Naive thymus-derived CD4-positive, alpha-beta T cell (primary cell): Measurements from ENCODE around the gene AK6. TPM values are rescaled to one million over a fixed set of nuclear protein-coding genes. Genes with fewer than 3 reads are reported as not detected.

Experiments
- ATAC-seq: fragments of 150-1000 bp; cut with Tn5 transposase; 2 replicates; pipeline ENCODE4 v1.10.0; 2021; ENCODE audit warnings: mild to moderate bottlenecking, moderate library complexity
- CTCF ChIA-PET: fragments of 350-600 bp; sonication (Branson Sonifier 250); formaldehyde crosslinking; loops from one replicate; lab custom pipeline; 2021; ENCODE audit warnings: antibody characterized with exemption; lab: Charles Lee
- POLR2A ChIA-PET: fragments of 350-600 bp; sonication (Branson Sonifier 250); formaldehyde crosslinking; loops from one replicate; lab custom pipeline; 2021; ENCODE audit warnings: antibody characterized with exemption, inconsistent platforms; lab: Charles Lee
- DNase-seq, 9 donors: peaks; one replicate each; pipeline versions ENCODE4 v3.0.0 to v3.0.0-alpha.2; 2020 to 2022; ENCODE audit warnings: mixed read lengths in 1 of 9
- H3K27ac ChIP-seq: one replicate; pipeline ENCODE4 v1.7.0; 2013; ENCODE audit warnings: mild to moderate bottlenecking, low read depth, low read length, moderate library complexity
- H3K27me3 ChIP-seq, 2 donors: one replicate each; pipeline ENCODE4 v1.7.0; 2013; ENCODE audit warnings: low read length in 2 of 2, mild to moderate bottlenecking in 2 of 2, moderate library complexity in 2 of 2; ENCODE audit not compliant: control insufficient read depth in 2 of 2, insufficient read depth in 2 of 2
- H3K36me3 ChIP-seq, 3 experiments: 1 replicate in 2 of 3; 2 replicates in 1 of 3; pipeline ENCODE4 v1.7.0; 2013; ENCODE audit warnings: low read length in 3 of 3, mild to moderate bottlenecking in 3 of 3, moderate library complexity in 1 of 3; ENCODE audit not compliant: insufficient read depth in 3 of 3, control insufficient read depth in 2 of 3
- H3K4me1 ChIP-seq, 2 donors: one replicate each; pipeline ENCODE4 v1.7.0; 2013; ENCODE audit warnings: low read length in 2 of 2, mild to moderate bottlenecking in 2 of 2, moderate library complexity in 1 of 2; ENCODE audit not compliant: control insufficient read depth in 2 of 2, insufficient read depth in 2 of 2
- H3K4me3 ChIP-seq: 2 replicates; pipeline ENCODE4 v1.7.0; 2013; ENCODE audit warnings: mild to moderate bottlenecking, low read length
- H3K9me3 ChIP-seq, 3 experiments: 1 replicate in 2 of 3; 2 replicates in 1 of 3; pipeline ENCODE4 v1.7.0; 2013; ENCODE audit warnings: low read length in 3 of 3; ENCODE audit not compliant: control insufficient read depth in 2 of 3
- H3K27ac Mint-ChIP-seq, 9 donors: one replicate each; pipeline ENCODE4 v1.8.0; 2020 to 2022; ENCODE audit warnings: mixed read lengths in 9 of 9, mild to moderate bottlenecking in 8 of 9, moderate library complexity in 5 of 9, inconsistent platforms in 2 of 9
- H3K27me3 Mint-ChIP-seq, 5 donors: one replicate each; pipeline ENCODE4 v1.8.0; 2021 to 2022; ENCODE audit warnings: mixed read lengths in 5 of 5, mild to moderate bottlenecking in 1 of 5
- H3K36me3 Mint-ChIP-seq, 5 donors: one replicate each; pipeline ENCODE4 v1.8.0; 2020 to 2022; ENCODE audit warnings: mixed read lengths in 5 of 5, mild to moderate bottlenecking in 3 of 5, inconsistent platforms in 1 of 5
- H3K4me1 Mint-ChIP-seq, 7 donors: one replicate each; pipeline ENCODE4 v1.8.0; 2020 to 2022; ENCODE audit warnings: mixed read lengths in 7 of 7, mild to moderate bottlenecking in 3 of 7, inconsistent platforms in 1 of 7
- H3K4me3 Mint-ChIP-seq, 10 donors: one replicate each; pipeline ENCODE4 v1.8.0; 2020 to 2022; ENCODE audit warnings: mild to moderate bottlenecking in 10 of 10, mixed read lengths in 10 of 10, moderate library complexity in 6 of 10, inconsistent platforms in 2 of 10
- H3K9me3 Mint-ChIP-seq, 11 donors: one replicate each; pipeline ENCODE4 v1.8.0; 2020 to 2022; ENCODE audit warnings: mixed read lengths in 11 of 11, mild to moderate bottlenecking in 4 of 11, inconsistent platforms in 1 of 11, moderate library complexity in 1 of 11
- intact Hi-C, 2 donors: fragments of 100-400 bp; cut with micrococcal nuclease; formaldehyde crosslinking; loops; one replicate each; pipeline ENCODE4 v1.15.1; 2023
- polyA plus RNA-seq, 2 donors: library from polyadenylated mRNA; unstranded; fragments of 300-500 nt; fragmentation: Illumina TruSeq; gene quantifications; one replicate each; pipeline ENCODE4 v1.2.3, GENCODE V29; 2021
- total RNA-seq, 6 experiments: library from RNA in 5 of 6; stranded (reverse) in 5 of 6; gene quantifications; 1 replicate in 5 of 6; 2 replicates in 1 of 6; pipeline ENCODE4 v1.2.3 and lab custom pipeline; 2021 to 2026

AK6 gene
- total and polyA plus RNA-seq, 7 experiments from 2014 or later, result 12.4 to 76.6 (median 26.4) TPM

DNA sequence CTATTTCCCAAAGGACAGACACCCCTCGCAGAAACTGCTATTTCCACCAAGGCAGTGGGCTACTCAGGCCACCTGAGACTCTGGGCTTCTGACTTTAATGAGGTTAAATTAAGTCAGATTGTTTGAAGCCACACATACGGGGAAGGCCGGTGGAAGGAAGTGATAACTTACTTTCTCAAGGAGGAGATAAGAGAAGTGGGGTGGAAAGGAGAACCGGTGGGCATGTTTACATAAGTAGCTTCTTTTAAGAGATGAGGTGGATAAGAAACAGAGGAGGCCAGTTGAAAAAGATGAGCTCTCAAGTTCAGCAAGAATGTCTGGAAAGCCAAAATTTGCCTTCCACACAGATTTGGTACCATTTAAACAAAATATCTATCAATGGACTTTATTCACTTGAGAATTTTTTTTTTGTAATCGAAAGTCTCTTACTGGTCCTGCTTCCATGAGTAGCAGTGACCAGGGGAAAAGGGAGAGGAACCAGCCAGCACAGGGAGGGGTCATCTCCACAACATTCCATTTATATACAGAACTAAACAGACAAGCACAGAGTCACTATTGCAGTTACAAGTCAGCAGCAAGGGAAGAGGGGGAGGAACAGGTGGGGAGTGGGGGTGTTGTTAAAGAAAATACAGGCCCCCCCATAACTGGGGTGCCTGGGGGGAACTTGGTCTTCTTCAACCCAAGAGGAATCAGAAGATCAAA is 56.7 kb downstream of the AK6 start:
- Histone ChIP-seq H3K9me3 (no peaks in the 10 kb centered on the region), H3K27me3 (no peaks in the 10 kb centered on the region), H3K4me3 (no peak overlapping the region), H3K4me1 (no peaks in the 10 kb centered on the region), H3K27ac (no peak overlapping the region), H3K36me3 (peaks cover 0 to 28% (median 0%) of the 10 kb centered on the region in 3 experiments)
- ChIA-PET POLR2A (no interaction called here), CTCF (interaction anchor here (0.6 kb wide), 1 partner anchor 533 kb away, joined by 3 read pairs; no protein-coding TSS in a partner anchor)
- Mint-ChIP-seq H3K4me3 (peak overlapping the region in 1 of 10 donors; percentile 43), H3K27me3 (no peaks in the 10 kb centered on the region), H3K4me1 (peaks cover 0 to 10% (median 0%) of the 10 kb centered on the region in 7 donors), H3K36me3 (peaks cover 37 to 69% (median 57%) of the 10 kb centered on the region in 5 donors), H3K27ac (peak overlapping the region in 1 of 9 donors; percentile 57), H3K9me3 (peaks cover 0 to 12% (median 0%) of the 10 kb centered on the region in 11 donors)
- DNase-seq (no peak), ATAC-seq (peak; percentile 57)
- intact Hi-C loops, result no loop called here

DNA sequence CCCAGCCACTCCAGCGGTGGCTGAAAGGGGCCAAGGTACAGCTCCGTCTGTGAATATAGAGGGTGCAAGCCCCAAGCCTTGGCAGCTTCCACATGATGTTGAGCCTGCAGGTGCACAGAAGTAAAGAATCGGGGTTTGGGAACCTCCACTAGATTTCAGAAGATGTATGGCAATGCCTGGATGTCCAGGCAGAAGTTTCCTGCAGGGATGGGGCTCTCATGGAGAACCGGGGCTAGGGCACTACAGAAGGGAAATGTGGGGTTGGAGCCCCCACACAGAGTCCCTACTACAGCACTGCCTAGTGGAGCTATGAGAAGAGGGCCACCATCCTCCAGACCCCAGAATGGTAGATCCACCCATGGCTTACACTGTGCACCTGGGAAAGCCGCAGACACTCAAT is 59.9 kb downstream of the AK6 start:
- peaks cover 0 to 10% (median 0%) of the 10 kb centered on the region in 7 donors for H3K4me1 Mint-ChIP-seq
- DNase-seq, result no peak

DNA sequence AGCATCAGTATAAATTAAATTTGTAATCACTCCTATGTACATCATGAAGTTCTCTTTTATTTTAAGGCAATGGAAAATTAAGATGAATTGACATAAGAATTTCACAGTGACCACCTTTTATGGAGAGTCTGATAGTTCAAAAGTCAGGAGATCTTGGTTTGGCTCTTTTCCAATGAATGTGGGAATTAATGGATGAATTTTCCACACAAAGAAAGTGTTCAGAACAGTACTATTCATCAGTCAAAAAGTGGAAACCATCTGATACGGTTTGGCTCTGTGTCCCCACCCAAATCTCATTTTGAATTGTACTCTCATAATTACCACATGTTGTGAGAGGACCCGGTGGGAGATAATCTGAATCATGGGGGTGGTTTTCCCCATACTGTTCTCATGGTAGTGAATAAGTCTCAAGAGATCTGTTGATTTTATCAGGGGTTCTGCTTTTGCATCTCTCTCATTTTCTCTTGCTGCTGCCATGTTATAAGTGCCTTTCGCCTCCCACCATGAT is 61.2 kb downstream of the AK6 start:
- no peaks in the 10 kb centered on the region for H3K27me3 ChIP-seq
- ATAC-seq, result no peak
- CTCF ChIA-PET, result no interaction called here
- no peaks in the 10 kb centered on the region for H3K9me3 ChIP-seq
- Mint-ChIP-seq H3K4me3 (no peak overlapping the region), H3K36me3 (peaks cover 26 to 67% (median 52%) of the 10 kb centered on the region in 5 donors), H3K4me1 (peaks cover 0 to 6% (median 0%) of the 10 kb centered on the region in 7 donors), H3K27me3 (no peaks in the 10 kb centered on the region), H3K9me3 (peaks cover 0 to 12% (median 0%) of the 10 kb centered on the region in 11 donors), H3K27ac (no peak overlapping the region)
- no peak overlapping the region for H3K4me3 ChIP-seq
- H3K36me3 ChIP-seq, result peaks cover 0 to 26% (median 0%) of the 10 kb centered on the region in 3 experiments
- POLR2A ChIA-PET, result no interaction called here
- DNase-seq, result no peak
- no peak overlapping the region for H3K27ac ChIP-seq
- no peaks in the 10 kb centered on the region for H3K4me1 ChIP-seq
- intact Hi-C loops, result no loop called here

More for the DNA sequence above, 59.9 kb downstream of the AK6 start:
- Histone ChIP-seq H3K36me3 (peaks cover 0 to 35% (median 0%) of the 10 kb centered on the region in 3 experiments), H3K27me3 (no peaks in the 10 kb centered on the region), H3K9me3 (no peaks in the 10 kb centered on the region), H3K4me1 (no peaks in the 10 kb centered on the region), H3K4me3 (no peak overlapping the region), H3K27ac (no peak overlapping the region)
- Mint-ChIP-seq H3K4me3 (no peak overlapping the region), H3K27ac (no peak overlapping the region), H3K27me3 (no peaks in the 10 kb centered on the region), H3K36me3 (peaks cover 31 to 76% (median 57%) of the 10 kb centered on the region in 5 donors), H3K9me3 (peaks cover 0 to 12% (median 0%) of the 10 kb centered on the region in 11 donors)
- ATAC-seq, result no peak
- ChIA-PET POLR2A (no interaction called here), CTCF (no interaction called here)
- intact Hi-C loops, result no loop called here

DNA sequence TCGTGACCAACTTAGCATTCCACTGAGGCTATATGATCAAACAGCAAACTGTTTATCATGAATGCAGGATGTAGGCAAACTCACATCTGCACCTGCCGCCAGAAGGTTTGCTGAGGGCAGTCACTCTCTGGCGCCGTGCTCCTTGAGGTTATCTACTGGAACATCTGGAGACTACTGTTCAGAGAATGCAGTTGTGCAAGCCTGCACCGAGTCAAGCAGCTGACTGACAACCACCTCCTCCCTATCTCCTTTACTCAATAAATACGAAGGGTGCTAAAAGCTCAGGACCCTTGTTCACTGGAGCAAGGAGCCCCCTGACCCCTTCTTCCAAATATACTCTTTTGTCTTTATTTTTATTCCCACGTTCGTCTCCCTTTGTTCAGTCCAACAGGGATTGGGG is 63.8 kb downstream of the AK6 start:
- no peak overlapping the region for H3K27ac ChIP-seq
- H3K9me3 ChIP-seq, result no peaks in the 10 kb centered on the region
- no peaks in the 10 kb centered on the region for H3K4me1 Mint-ChIP-seq
- DNase-seq (no peak), ATAC-seq (no peak)
- no peaks in the 10 kb centered on the region for H3K4me1 ChIP-seq
- H3K27me3 Mint-ChIP-seq, result no peaks in the 10 kb centered on the region
- H3K36me3 ChIP-seq, result peaks cover 0 to 24% (median 0%) of the 10 kb centered on the region in 3 experiments
- CTCF ChIA-PET, result no interaction called here
- peaks cover 19 to 54% (median 38%) of the 10 kb centered on the region in 5 donors for H3K36me3 Mint-ChIP-seq
- no peak overlapping the region for H3K27ac Mint-ChIP-seq
- intact Hi-C loops, result no loop called here
- peaks cover 0 to 9% (median 0%) of the 10 kb centered on the region in 11 donors for H3K9me3 Mint-ChIP-seq
- no peaks in the 10 kb centered on the region for H3K27me3 ChIP-seq
- no peak overlapping the region for H3K4me3 Mint-ChIP-seq
- no peak overlapping the region for H3K4me3 ChIP-seq
- POLR2A ChIA-PET, result no interaction called here

Other genes with a start within 250 kb of the AK6 start
- gene CCNB1, start 202.4 kb downstream of the AK6 start, total RNA-seq, result 100 to 1,000 TPM in 1 of 5 experiments, 1 to 10 TPM in 4; 1.3 to 110 (median 3.4) TPM
- gene CCNB1, start 202.4 kb downstream of the AK6 start, polyA plus RNA-seq, result 1 to 10 TPM; 2.6 to 4.7 TPM
- gene CENPH, start 179.9 kb downstream of the AK6 start, total RNA-seq, result 10 to 100 TPM in 1 of 5 experiments, 1 to 10 TPM in 4; 3.4 to 25.3 (median 8.2) TPM
- 10 to 100 TPM in 1 of 2 donors, 1 to 10 TPM in 1; 7.4 to 10.5 TPM for gene CENPH, start 179.9 kb downstream of the AK6 start, polyA plus RNA-seq
- 10 to 100 TPM; 18.2 to 28.9 (median 21.8) TPM for gene CDK7, start 134.6 kb downstream of the AK6 start, total RNA-seq
- gene CDK7, start 134.6 kb downstream of the AK6 start, polyA plus RNA-seq, result 10 to 100 TPM; 19.7 to 24.7 TPM
- gene CCDC125, start 36.7 kb downstream of the AK6 start, total RNA-seq, result 10 to 100 TPM in 3 of 5 experiments, 1 to 10 TPM in 2; 5.4 to 11.8 (median 10.4) TPM
- gene CCDC125, start 36.7 kb downstream of the AK6 start, polyA plus RNA-seq, result 1 to 10 TPM; 5.0 TPM
- 10 to 100 TPM; 48.5 to 54.1 (median 50.4) TPM for gene TAF9, start within 50 bp of the AK6 start, total RNA-seq
- gene TAF9, start within 50 bp of the AK6 start, polyA plus RNA-seq, result 100 to 1,000 TPM; 116 to 135 TPM
- gene RAD17, start 298 bp upstream of the AK6 start, total RNA-seq, result 10 to 100 TPM; 19.7 to 32.0 (median 26.3) TPM
- gene RAD17, start 298 bp upstream of the AK6 start, polyA plus RNA-seq, result 10 to 100 TPM; 23.8 to 23.9 TPM
- gene MARVELD2, start 45.6 kb upstream of the AK6 start, total RNA-seq, result under 1 TPM in 3 of 5 experiments, not detected in 2; 0.45 to 0.94 (median 0.84) TPM
- gene MARVELD2, start 45.6 kb upstream of the AK6 start, polyA plus RNA-seq, result 1 to 10 TPM in 1 of 2 donors, under 1 TPM in 1; 0.37 to 1.1 TPM
- gene OCLN, start 123.3 kb upstream of the AK6 start, total RNA-seq, result 1 to 10 TPM in 4 of 5 experiments, under 1 TPM in 1; 0.44 to 8.5 (median 6.2) TPM
- under 1 TPM; 0.07 to 0.12 TPM for gene OCLN, start 123.3 kb upstream of the AK6 start, polyA plus RNA-seq
- 10 to 100 TPM; 30.8 to 52.2 (median 42.6) TPM for gene GTF2H2C, start 190.7 kb upstream of the AK6 start, total RNA-seq
- 10 to 100 TPM; 17.3 to 17.6 TPM for gene GTF2H2C, start 190.7 kb upstream of the AK6 start, polyA plus RNA-seq